Measurements from ENCODE around the gene SLC25A22.

The SLC25A22 gene

GRCh38 chr11:798093-798713, at the start of gene SLC25A22:
Gene SLC25A22 (minus strand): TSS chr11:798281. CDS start chr11:795006, 3,275 bp downstream.
- DNase-seq, result no peak

GRCh38 chr11:847876-848275, 49.8 kb upstream of the SLC25A22 start:
- no peak for DNase-seq

GRCh38 chr11:846496-847098, 48.5 kb upstream of the SLC25A22 start:
- no peak for DNase-seq

- DNase-seq, result no peak
Measured at GRCh38 chr11:845872-846495, 47.9 kb upstream of the SLC25A22 start.

- DNase-seq, result no peak
Measured at GRCh38 chr11:844693-845644, 46.9 kb upstream of the SLC25A22 start.

- DNase-seq, result no peak
Measured at GRCh38 chr11:843818-844692, 46.0 kb upstream of the SLC25A22 start.

- no peak for DNase-seq
Measured at GRCh38 chr11:843086-843734, 45.1 kb upstream of the SLC25A22 start.

GRCh38 chr11:842370-843002, 44.4 kb upstream of the SLC25A22 start, which contains the start of the genes POLR2L and TSPAN4:
Gene POLR2L (minus strand): TSS chr11:842529. CDS start chr11:842508, 21 bp downstream.
Gene TSPAN4 (plus strand): TSS chr11:842852. CDS start chr11:850305, 7,453 bp downstream.
- DNase-seq, result no peak

GRCh38 chr11:841981-842369, 43.9 kb upstream of the SLC25A22 start:
- no peak for DNase-seq

GRCh38 chr11:839875-840617, 42.0 kb upstream of the SLC25A22 start:
- no peak for DNase-seq

GRCh38 chr11:839280-839623, 41.2 kb upstream of the SLC25A22 start:
- DNase-seq, result no peak

- DNase-seq, result no peak
Measured at GRCh38 chr11:838441-839279, 40.6 kb upstream of the SLC25A22 start.

GRCh38 chr11:837990-838307, 39.9 kb upstream of the SLC25A22 start:
- DNase-seq, result no peak

GRCh38 chr11:837189-837989, 39.3 kb upstream of the SLC25A22 start:
- DNase-seq, result no peak

GRCh38 chr11:836700-837099, 38.6 kb upstream of the SLC25A22 start:
- DNase-seq, result no peak

GRCh38 chr11:836274-836673, 38.2 kb upstream of the SLC25A22 start:
- no peak for DNase-seq

GRCh38 chr11:834371-835316, 36.6 kb upstream of the SLC25A22 start:
- DNase-seq, result no peak
